DND-41 (cell line): Measurements from ENCODE around the gene KAZN.

Experiments
- CTCF ChIP-seq: IDR thresholded peaks from 2 replicates; pipeline ENCODE4 v1.5.1; 2012; ENCODE audit warnings: borderline replicate concordance, low read length, moderate library complexity, mild to moderate bottlenecking; ENCODE audit not compliant: poor library complexity, severe bottlenecking; ENCODE audit errors: extremely low read depth
- EZH2 ChIP-seq: IDR thresholded peaks from 3 replicates; pipeline ENCODE4 v1.6.1; 2012; ENCODE audit warnings: borderline replicate concordance, low read depth, mild to moderate bottlenecking, moderate library complexity, low read length, inconsistent platforms; ENCODE audit not compliant: severe bottlenecking

- TF ChIP-seq CTCF (no peak), EZH2 (no peak)
These were observed 436.2 kb downstream of the KAZN start for GRCh38 chr1:15034656-15035055.
